ENCODE measurements around the gene MRM3. TPM values are rescaled to one million over a fixed set of nuclear protein-coding genes. Genes with fewer than 3 reads are reported as not detected.
"Not testable (repeated sequence)": the region's sequence is repeated elsewhere in the genome, so short reads cannot be mapped to it uniquely, and the experiment has no call there.

MRM3 gene
- total RNA-seq, 6 experiments from 2014 or later, result 10.0 to 18.1 (median 13.4) TPM

DNA sequence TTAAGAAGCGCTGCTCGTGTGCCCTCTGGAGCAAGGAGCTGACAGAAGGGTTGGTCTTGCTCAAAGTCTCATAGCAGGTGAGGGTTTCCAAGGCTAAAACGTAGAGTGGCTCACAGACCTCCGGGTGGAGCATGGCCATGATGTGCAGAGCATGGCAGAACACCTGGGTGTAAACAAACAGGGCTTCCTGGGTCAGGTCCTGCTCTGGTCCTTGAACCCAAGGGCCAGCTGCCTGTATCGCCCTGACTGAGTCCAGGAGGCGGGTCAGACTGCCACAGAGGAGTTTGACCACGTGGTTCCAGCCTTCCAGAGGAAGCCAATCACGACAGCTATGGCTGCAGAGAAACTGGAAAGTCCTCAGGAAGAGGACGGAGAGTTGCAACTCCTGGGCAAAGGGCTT is 37.2 kb upstream of the MRM3 start:
- Histone ChIP-seq H3K27me3 (no peaks in the 10 kb centered on the region), H3K36me3 (peaks cover 0 to 20% (median 6%) of the 10 kb centered on the region in 4 donors), H3K4me3 (no peak overlapping the region), H3K27ac (no peak overlapping the region), H3K4me1 (peaks cover 0 to 3% (median 0%) of the 10 kb centered on the region in 4 donors), H3K9me3 (no peaks in the 10 kb centered on the region)
- intact Hi-C loops (cut with DNase I), result no loop called here
- no peak for DNase-seq
- ATAC-seq, result peak in 2 of 4 donors; percentile 45 to 75
- WGBS (ENCODE audit: insufficient coverage, low coverage, low lambda C conversion rate, missing lambda C conversion rate), result 51% methylated on average over 3 of the region's 9 CpGs
- TF ChIP-seq, protein P1, sequence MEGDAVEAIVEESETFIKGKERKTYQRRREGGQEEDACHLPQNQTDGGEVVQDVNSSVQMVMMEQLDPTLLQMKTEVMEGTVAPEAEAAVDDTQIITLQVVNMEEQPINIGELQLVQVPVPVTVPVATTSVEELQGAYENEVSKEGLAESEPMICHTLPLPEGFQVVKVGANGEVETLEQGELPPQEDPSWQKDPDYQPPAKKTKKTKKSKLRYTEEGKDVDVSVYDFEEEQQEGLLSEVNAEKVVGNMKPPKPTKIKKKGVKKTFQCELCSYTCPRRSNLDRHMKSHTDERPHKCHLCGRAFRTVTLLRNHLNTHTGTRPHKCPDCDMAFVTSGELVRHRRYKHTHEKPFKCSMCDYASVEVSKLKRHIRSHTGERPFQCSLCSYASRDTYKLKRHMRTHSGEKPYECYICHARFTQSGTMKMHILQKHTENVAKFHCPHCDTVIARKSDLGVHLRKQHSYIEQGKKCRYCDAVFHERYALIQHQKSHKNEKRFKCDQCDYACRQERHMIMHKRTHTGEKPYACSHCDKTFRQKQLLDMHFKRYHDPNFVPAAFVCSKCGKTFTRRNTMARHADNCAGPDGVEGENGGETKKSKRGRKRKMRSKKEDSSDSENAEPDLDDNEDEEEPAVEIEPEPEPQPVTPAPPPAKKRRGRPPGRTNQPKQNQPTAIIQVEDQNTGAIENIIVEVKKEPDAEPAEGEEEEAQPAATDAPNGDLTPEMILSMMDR (IDR thresholded peaks at IDR 0.05), result no peak
- no peak for TF ChIP-seq POLR2A (IDR thresholded peaks at IDR 0.05)

DNA sequence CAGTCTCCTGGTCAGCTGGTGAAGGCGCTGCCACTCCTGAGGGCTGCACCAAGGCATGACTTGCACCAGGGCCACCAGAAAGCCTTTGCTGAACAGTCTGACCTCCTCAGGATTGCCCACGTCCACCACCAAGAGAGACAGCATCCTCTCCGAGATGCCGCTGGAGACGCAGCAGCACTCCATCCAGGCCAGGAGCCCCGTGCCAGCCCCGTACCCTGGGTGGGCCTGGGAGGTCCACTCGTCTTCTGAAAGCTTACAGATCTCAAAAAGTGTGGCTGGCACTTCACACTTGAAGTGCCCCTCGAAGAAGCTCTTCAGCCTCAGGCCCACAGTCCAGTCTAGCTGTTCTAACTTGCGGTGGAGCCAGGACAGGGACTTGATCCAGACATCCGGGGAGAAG is 36.7 kb upstream of the MRM3 start:
- ATAC-seq (no peak), DNase-seq (no peak)
- H3K4me3 ChIP-seq, result no peak overlapping the region
- no peak overlapping the region for H3K27ac ChIP-seq
- no peaks in the 10 kb centered on the region for H3K27me3 ChIP-seq
- TF ChIP-seq POLR2A (IDR thresholded peaks at IDR 0.05), result no peak
- TF ChIP-seq, protein P1 (IDR thresholded peaks at IDR 0.05), result no peak
- peaks cover 0 to 3% (median under 1%) of the 10 kb centered on the region in 4 donors for H3K4me1 ChIP-seq
- peaks cover 0 to 20% (median 6%) of the 10 kb centered on the region in 4 donors for H3K36me3 ChIP-seq
- WGBS (ENCODE audit: insufficient coverage, low coverage, low lambda C conversion rate, missing lambda C conversion rate), result 96% methylated on average over 4 of the region's 11 CpGs
- H3K9me3 ChIP-seq, result no peaks in the 10 kb centered on the region
- intact Hi-C loops (cut with DNase I), result no loop called here

DNA sequence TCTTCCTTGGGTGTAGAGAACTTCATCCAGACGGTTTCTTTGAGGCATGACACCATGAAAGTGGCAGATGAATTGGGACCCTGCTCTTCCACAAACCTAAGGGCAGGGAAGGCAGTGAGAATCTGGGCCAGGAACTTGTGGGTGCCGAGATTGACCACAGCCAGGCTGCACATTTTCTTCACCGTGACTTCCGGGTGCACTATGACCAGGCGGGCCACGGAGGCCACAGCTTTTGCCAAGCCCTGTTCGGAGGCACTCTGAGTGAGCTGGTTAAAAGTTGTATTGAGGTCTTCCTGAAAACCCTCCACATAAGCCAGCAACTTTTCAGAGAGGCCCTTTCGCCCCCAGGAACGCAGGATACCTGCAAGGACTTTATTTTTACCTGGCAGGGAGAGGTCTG is 36.0 kb upstream of the MRM3 start:
- peaks cover 0 to 20% (median 6%) of the 10 kb centered on the region in 4 donors for H3K36me3 ChIP-seq
- DNase-seq, result no peak

DNA sequence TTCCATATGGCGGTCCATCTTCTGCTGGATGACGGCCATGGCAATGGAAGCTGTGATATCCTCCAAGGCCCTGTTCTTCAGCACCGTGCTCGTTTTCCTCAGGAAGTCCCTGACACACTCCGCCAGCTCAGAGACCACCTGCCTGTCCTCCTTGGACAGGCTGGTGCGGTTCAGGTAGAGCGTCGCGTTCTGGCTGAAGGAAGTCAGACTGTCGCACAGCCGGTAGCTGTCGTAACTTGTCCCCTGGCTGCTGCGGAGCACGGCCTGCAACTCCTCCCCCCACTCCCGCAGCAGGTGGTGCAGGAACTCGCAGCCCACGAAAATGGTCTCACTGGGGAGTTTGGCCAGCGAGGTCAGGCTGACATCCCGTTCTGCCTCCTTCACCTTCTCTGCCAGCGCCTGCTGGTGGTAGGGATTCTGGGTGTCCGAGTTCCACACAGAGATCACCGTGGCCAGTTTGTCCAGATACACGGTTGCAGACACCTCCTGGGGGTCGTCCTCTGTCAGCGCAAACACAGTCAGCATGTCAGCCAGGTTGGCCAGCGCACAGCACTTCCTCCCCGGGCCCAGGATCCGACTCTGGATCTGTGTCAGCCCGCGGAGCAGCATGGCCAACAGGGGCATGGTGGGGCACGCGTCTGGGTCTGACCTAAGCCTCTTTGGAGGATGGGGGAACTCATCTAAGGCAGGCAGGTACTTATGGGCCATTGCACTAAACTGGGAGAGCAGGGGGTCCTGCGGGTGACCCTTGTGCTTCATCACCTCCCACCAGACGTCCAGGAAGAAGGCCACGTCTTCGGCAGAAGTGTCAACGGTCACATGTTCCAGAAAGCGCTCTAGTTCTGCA is 35.1 kb upstream of the MRM3 start:
- H3K36me3 ChIP-seq, result peaks cover 0 to 20% (median 6%) of the 10 kb centered on the region in 4 donors
- intact Hi-C loops (cut with DNase I), result no loop called here
- no peak for DNase-seq
- peaks cover 0 to 12% (median 5%) of the 10 kb centered on the region in 4 donors for H3K4me1 ChIP-seq
- ATAC-seq, result no peak
- no peaks in the 10 kb centered on the region for H3K9me3 ChIP-seq
- no peak overlapping the region for H3K27ac ChIP-seq
- WGBS (ENCODE audit: insufficient coverage, low coverage, low lambda C conversion rate, missing lambda C conversion rate), result 83% methylated on average over 9 of the region's 38 CpGs
- H3K4me3 ChIP-seq, result no peak overlapping the region
- TF ChIP-seq, protein P1 (IDR thresholded peaks at IDR 0.05), result no peak
- no peak for TF ChIP-seq POLR2A (IDR thresholded peaks at IDR 0.05)
- no peaks in the 10 kb centered on the region for H3K27me3 ChIP-seq

More for the DNA sequence above, 36.0 kb upstream of the MRM3 start:
- no peak for TF ChIP-seq POLR2A (IDR thresholded peaks at IDR 0.05)
- TF ChIP-seq, protein P1 (IDR thresholded peaks at IDR 0.05), result no peak
- intact Hi-C loops (cut with DNase I), result no loop called here
- Histone ChIP-seq H3K4me1 (peaks cover 0 to 10% (median 4%) of the 10 kb centered on the region in 4 donors), H3K4me3 (no peak overlapping the region), H3K9me3 (no peaks in the 10 kb centered on the region), H3K27me3 (no peaks in the 10 kb centered on the region), H3K27ac (no peak overlapping the region)
- ATAC-seq, result no peak
- WGBS (ENCODE audit: insufficient coverage, low coverage, low lambda C conversion rate, missing lambda C conversion rate), result no CpG with 5 or more reads among the region's 9 CpGs

DNA sequence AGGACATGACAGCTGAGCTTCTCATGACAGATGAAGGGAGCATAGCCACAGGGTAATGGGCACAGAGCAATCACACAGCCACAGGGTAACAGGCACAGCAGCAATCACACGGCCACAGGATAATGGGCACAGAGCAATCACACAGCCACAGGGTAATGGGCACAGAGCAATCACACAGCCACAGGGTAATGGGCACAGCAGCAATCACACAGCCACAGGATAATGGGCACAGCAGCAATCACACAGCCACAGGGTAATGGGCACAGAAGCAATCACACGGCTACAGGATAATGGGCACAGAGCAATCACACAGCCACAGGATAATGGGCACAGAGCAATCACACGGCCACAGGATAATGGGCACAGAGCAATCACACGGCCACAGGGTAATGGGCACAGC is 33.5 kb upstream of the MRM3 start:
- H3K36me3 ChIP-seq, result peaks cover 0 to 10% (median 6%) of the 10 kb centered on the region in 4 donors
- H3K27ac ChIP-seq; H3K4me3 ChIP-seq; DNase-seq; ATAC-seq; H3K9me3 ChIP-seq; intact Hi-C loops (cut with DNase I); H3K27me3 ChIP-seq: not testable (repeated sequence)
- H3K4me1 ChIP-seq, result peaks cover 0 to 12% (median 5%) of the 10 kb centered on the region in 4 donors
- no CpG with 5 or more reads among the region's 4 CpGs for WGBS (ENCODE audit: insufficient coverage, low coverage, low lambda C conversion rate, missing lambda C conversion rate)

DNA sequence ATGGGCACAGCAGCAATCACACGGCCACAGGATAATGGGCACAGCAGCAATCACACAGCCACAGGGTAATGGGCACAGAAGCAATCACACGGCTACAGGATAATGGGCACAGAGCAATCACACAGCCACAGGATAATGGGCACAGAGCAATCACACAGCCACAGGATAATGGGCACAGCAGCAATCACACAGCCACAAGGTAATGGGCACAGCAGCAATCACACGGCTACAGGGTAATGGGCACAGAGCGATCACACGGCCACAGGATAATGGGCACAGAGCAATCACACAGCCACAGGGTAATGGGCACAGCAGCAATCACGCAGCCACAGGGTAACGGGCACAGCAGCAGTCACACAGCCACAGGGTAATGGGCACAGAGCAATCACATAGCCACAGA is 32.8 kb upstream of the MRM3 start:
- Histone ChIP-seq H3K36me3 (peaks cover 0 to 10% (median 5%) of the 10 kb centered on the region in 4 donors), H3K4me1 (peaks cover 0 to 12% (median 5%) of the 10 kb centered on the region in 4 donors)
- H3K9me3 ChIP-seq; H3K27ac ChIP-seq; intact Hi-C loops (cut with DNase I); ATAC-seq; H3K27me3 ChIP-seq; DNase-seq; H3K4me3 ChIP-seq: not testable (repeated sequence)
- WGBS (ENCODE audit: insufficient coverage, low coverage, low lambda C conversion rate, missing lambda C conversion rate), result no CpG with 5 or more reads among the region's 7 CpGs
